Stimulated activated CD4-positive, alpha-beta T cell treated with anti-CD3 and anti-CD28 coated beads, TNF-alpha, amount 100 ng/mL, for 48 hours (primary cell): ENCODE data around the gene PI4KB.

Experiments used
- DNase-seq, 3 donors: peaks; one replicate each; pipeline ENCODE4 v3.0.0-alpha.2; 2020; ENCODE audit warnings: low read depth in 3 of 3

PI4KB gene

GRCh38 chr1:151311589-151312331 is 15.5 kb downstream of the PI4KB start:
- peak; percentile 69 to 85 (median 84) for DNase-seq

- DNase-seq = no peak
Observed at GRCh38 chr1:151311011-151311410, 16.2 kb downstream of the PI4KB start.

GRCh38 chr1:151309811-151310323 is 17.3 kb downstream of the PI4KB start:
- no peak for DNase-seq

GRCh38 chr1:151294742-151295462 is 32.3 kb downstream of the PI4KB start:
- no peak for DNase-seq

GRCh38 chr1:151293093-151293492 is 34.1 kb downstream of the PI4KB start:
- DNase-seq = no peak

- DNase-seq = no peak
Observed at GRCh38 chr1:151292207-151293030, 34.8 kb downstream of the PI4KB start.

GRCh38 chr1:151290709-151291303 is 36.4 kb downstream of the PI4KB start:
- DNase-seq = no peak

GRCh38 chr1:151289991-151290708 is 37.1 kb downstream of the PI4KB start:
- no peak for DNase-seq

- DNase-seq = no peak
Observed at GRCh38 chr1:151289080-151289935, 37.9 kb downstream of the PI4KB start.

- DNase-seq = no peak
Observed at GRCh38 chr1:151288502-151288901, 38.7 kb downstream of the PI4KB start.

GRCh38 chr1:151287767-151288500 is 39.3 kb downstream of the PI4KB start:
- DNase-seq = no peak

- DNase-seq = no peak
Observed at GRCh38 chr1:151287341-151287699, 39.9 kb downstream of the PI4KB start.

- DNase-seq = no peak
Observed at GRCh38 chr1:151286619-151287340, 40.4 kb downstream of the PI4KB start.

- no peak for DNase-seq
Observed at GRCh38 chr1:151284013-151284577, 43.1 kb downstream of the PI4KB start.

- DNase-seq = no peak
Observed at GRCh38 chr1:151282883-151283725, 44.1 kb downstream of the PI4KB start.

GRCh38 chr1:151281969-151282882 is 45.0 kb downstream of the PI4KB start, which contains the start of gene ZNF687:
Gene ZNF687, plus strand, starts transcription at chr1:151282299. Its CDS starts 3,993 bp downstream, at chr1:151286292.
- peak; percentile 98 to 99 (median 98) for DNase-seq
